ENCODE results near the gene NDUFAB1. TPM values are rescaled to one million over a fixed set of nuclear protein-coding genes. Genes with fewer than 3 reads are reported as not detected.

Gene NDUFAB1
- total RNA-seq = 119 and 135 TPM in 2 replicates
- polyA plus RNA-seq = 218 and 243 TPM in 2 replicates

DNA sequence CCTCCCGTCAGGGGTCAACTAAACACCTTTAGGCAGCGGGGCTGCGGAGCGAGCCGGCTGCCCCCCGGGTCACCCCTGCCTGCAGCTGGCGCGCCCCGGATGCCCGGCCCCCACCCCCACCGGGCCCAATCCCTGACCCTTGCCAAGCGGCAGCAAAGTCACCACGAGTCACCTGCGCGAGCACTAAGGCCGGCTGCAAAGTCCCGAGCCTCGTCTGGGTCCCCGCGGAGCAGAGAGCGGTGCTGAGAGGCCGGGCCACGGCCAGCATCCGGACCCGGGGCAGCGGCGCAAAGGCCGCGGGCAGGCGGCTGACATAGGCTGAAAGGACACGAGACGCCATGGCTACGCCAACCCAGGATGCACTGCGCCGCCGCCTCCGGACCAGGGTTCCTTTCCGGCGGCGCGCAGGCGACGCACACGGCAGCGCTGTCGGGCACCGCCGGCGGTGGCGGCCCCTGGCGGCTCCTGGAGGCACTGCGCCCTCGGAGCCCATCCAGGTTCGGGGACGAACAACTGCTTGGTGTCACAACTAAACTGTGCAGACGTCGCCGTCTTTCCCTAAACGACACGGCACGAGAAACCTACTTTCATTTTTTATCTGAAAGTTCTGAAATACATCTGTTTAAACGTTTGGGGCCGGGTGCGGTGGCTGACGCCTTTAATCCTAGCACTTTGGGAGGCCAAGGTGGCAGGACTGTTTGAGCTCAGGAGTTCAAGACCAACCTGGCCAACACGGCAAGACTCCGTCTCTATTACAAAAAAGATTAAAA is at the start of gene NDUFAB1:
TSS of gene NDUFAB1 (minus strand) at position 366 of the 770 bp plus-strand sequence. CDS start at position 340, 26 bp downstream.
- peaks cover 10% of the 10 kb centered on the region for H3K4me1 ChIP-seq (ENCODE audit: insufficient read depth)
- TF ChIP-seq EZH2phosphoT487 (IDR thresholded peaks at IDR 0.05; ENCODE audit: low read depth, severe bottlenecking, unreplicated experiment) (no peak), CTCF (IDR thresholded peaks at IDR 0.05; ENCODE audit: poor library complexity) (peak; percentile 98)
- H3K79me2 ChIP-seq = peaks cover 49% of the 10 kb centered on the region
- H2AFZ ChIP-seq = peak within 1 kb of the TSS; percentile 91
- peaks cover 14% of the 10 kb centered on the region for H4K20me1 ChIP-seq (ENCODE audit: insufficient read depth, poor library complexity, severe bottlenecking)
- H3K4me2 ChIP-seq = peak within 1 kb of the TSS; percentile 99
- peak; percentile 96 for DNase-seq (ENCODE audit: low spot score)
- no peaks in the 10 kb centered on the region for H3K36me3 ChIP-seq (replicated peaks; ENCODE audit: insufficient read depth, low read depth)
- no peaks in the 10 kb centered on the region for H3K27me3 ChIP-seq
- H3K4me3 ChIP-seq = peak within 1 kb of the TSS; percentile 96
- WGBS (ENCODE audit: low lambda C conversion rate, missing lambda C conversion rate) = 4% methylated on average over 58 of the region's 67 CpGs
- no peaks in the 10 kb centered on the region for H3K9me3 ChIP-seq (ENCODE audit: low read depth)
- no peaks in the 10 kb centered on the region for H3K9me2 ChIP-seq (replicated peaks; ENCODE audit: insufficient read depth)
- H3K27ac ChIP-seq = peak within 1 kb of the TSS; percentile 80

DNA sequence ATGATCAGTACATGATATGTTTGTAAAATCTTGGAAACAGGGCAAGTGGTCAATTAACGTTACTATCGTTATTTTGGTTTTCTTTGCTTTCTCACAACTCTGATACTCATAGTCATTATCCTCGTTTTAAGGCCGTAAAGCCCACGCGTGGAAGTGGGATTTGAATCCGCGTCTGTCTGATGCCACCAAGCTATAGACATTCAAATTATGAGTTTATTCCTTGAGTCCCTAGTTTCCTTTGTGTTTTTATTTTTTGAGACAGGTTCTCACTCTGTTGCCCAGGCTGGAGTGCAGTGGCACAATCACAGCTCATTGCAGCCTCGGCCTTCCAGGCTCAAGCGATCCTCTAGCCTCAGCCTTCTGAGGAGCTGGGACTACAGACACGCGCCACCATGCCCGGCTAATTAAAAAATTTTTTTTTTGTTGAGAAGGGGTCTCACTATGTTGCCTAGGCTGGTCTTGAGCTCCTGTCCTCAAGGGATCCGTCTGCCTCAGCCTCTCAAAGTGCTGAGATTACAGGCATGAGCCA is 46.2 kb upstream of the NDUFAB1 start:
- Histone ChIP-seq H3K27ac (peak overlapping the region; percentile 91), H3K9me2 (replicated peaks; ENCODE audit: insufficient read depth) (no peaks in the 10 kb centered on the region), H3K4me1 (ENCODE audit: insufficient read depth) (no peaks in the 10 kb centered on the region), H3K4me2 (peak overlapping the region; percentile 80), H2AFZ (no peak overlapping the region), H3K27me3 (no peaks in the 10 kb centered on the region), H3K4me3 (peak overlapping the region; percentile 67), H3K79me2 (peaks cover 38% of the 10 kb centered on the region), H3K9me3 (ENCODE audit: low read depth) (no peaks in the 10 kb centered on the region), H4K20me1 (ENCODE audit: insufficient read depth, poor library complexity, severe bottlenecking) (no peaks in the 10 kb centered on the region), H3K36me3 (replicated peaks; ENCODE audit: insufficient read depth, low read depth) (no peaks in the 10 kb centered on the region)
- TF ChIP-seq EZH2 (IDR thresholded peaks at IDR 0.05; ENCODE audit: borderline replicate concordance) (no peak), CTCF (IDR thresholded peaks at IDR 0.05; ENCODE audit: poor library complexity) (no peak), EZH2phosphoT487 (IDR thresholded peaks at IDR 0.05; ENCODE audit: low read depth, severe bottlenecking, unreplicated experiment) (no peak)
- 86% methylated on average over 14 of the region's 14 CpGs for WGBS (ENCODE audit: low lambda C conversion rate, missing lambda C conversion rate)
- DNase-seq (ENCODE audit: low spot score) = no peak

DNA sequence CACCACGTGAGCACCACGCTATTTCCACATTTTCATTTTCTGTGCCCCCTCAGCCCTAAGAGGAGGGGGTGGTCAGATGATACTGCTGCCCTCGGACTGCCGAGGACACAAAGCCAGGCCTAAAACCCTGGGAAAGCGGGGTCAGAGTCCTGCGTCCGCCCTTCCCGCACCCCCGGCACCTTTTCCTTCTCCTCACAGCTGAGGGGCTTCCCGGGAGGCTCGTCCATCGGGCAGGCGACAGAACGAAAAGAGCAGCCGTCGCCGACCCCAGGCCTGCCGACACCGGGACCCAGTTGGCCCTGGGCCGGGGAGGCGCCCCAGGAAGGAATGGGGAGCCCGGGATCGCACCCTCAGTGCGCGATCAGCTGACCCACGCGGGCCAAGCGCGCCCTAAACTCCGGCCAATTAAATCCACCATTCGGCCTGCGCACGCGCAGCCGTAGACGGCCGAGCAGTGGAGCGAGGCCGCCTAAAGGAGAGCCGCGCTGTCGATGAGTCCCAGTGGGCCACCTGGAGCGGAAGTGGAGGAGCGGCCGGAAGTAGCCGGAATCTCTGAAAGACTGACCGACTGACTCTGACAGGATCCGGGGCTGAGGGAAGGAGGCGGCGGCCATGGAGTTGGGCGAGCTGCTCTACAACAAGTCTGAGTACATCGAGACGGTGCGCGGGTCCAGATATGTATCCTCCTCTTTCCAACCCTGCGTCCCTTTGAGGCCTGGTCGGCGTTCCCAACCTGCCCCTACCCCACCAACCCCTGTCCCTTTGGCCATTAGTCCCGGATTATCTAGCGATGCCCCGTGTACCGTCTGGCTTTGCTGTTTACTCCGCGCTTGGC is 45.0 kb upstream of the NDUFAB1 start, which contains the start of the genes DCTN5 and PALB2:
TSS of gene DCTN5 (plus strand) at position 536 of the 835 bp plus-strand sequence. CDS start at position 613, 77 bp downstream.
TSS of gene PALB2 (minus strand) at position 380 of the 835 bp plus-strand sequence. CDS start at position 227, 153 bp downstream.
- H3K79me2 ChIP-seq = peaks cover 32% of the 10 kb centered on the region
- no peaks in the 10 kb centered on the region for H3K4me1 ChIP-seq (ENCODE audit: insufficient read depth)
- H2AFZ ChIP-seq = peak within 1 kb of the TSS; percentile 83
- DNase-seq (ENCODE audit: low spot score) = peak; percentile 92
- H3K9me2 ChIP-seq (replicated peaks; ENCODE audit: insufficient read depth) = no peaks in the 10 kb centered on the region
- H3K27ac ChIP-seq = peak within 1 kb of the TSS; percentile 91
- H3K36me3 ChIP-seq (replicated peaks; ENCODE audit: insufficient read depth, low read depth) = no peaks in the 10 kb centered on the region
- peak within 1 kb of the TSS; percentile 67 for H3K4me3 ChIP-seq
- H4K20me1 ChIP-seq (ENCODE audit: insufficient read depth, poor library complexity, severe bottlenecking) = no peaks in the 10 kb centered on the region
- H3K9me3 ChIP-seq (ENCODE audit: low read depth) = no peaks in the 10 kb centered on the region
- TF ChIP-seq EZH2phosphoT487 (IDR thresholded peaks at IDR 0.05; ENCODE audit: low read depth, severe bottlenecking, unreplicated experiment) (no peak), EZH2 (IDR thresholded peaks at IDR 0.05; ENCODE audit: borderline replicate concordance) (no peak), CTCF (IDR thresholded peaks at IDR 0.05; ENCODE audit: poor library complexity) (no peak)
- H3K4me2 ChIP-seq = peak within 1 kb of the TSS; percentile 80
- 55% methylated on average over 64 of the region's 64 CpGs for WGBS (ENCODE audit: low lambda C conversion rate, missing lambda C conversion rate)
- no peaks in the 10 kb centered on the region for H3K27me3 ChIP-seq

Measured in hepatocyte (in vitro differentiated cells).